ENCODE data around the gene BMERB1.
"Not testable (repeated sequence)": the region's sequence is repeated elsewhere in the genome, so short reads cannot be mapped to it uniquely, and the experiment has no call there.

Gene BMERB1

DNA sequence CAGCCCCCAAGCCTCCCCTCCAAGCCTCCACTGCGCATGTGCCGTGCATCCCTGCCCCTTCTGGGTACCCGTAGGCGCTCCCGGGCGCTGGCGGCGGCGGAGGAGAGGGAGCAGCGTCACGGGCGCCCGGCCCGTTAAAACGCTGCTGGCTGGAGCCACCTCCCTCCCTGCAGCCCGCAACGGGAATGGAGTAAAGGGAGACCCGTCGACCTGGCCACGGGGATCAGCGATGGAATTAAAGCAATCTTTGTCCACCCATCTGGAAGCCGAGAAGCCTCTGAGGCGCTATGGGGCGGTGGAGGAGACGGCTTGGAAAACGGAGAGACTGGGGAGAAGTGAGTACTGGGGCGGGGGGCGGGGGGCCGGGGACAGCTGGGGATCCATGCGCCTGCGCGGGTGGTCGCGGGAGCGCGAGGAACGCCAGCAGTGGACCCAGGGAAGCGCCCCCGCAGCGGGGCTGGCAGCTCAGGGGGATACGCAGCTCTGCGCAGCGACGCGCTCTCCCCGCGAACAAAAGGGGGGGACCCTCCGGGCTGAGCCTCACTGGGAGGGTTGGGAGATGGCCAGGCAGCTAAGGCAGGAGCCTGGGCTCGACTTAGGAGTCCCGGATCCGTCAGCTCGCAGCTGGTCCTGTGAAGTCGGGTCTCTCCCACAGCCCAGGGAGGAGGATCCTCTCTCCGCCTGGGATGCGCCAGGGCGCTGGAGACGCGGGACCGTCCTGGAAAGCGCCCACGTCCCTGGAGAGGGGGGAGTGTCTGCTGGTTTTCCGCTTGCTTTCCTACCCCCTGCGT lies at the start of gene BMERB1:
Gene BMERB1 (plus strand): TSS at position 164 of the 791 bp plus-strand sequence. CDS start 66 bp downstream, at position 230.
- Histone ChIP-seq H3K27ac (no peak within 1 kb of the TSS), H4K20me1 (ENCODE audit: insufficient read depth) (no peaks in the 10 kb centered on the region), H3K36me3 (ENCODE audit: insufficient read depth) (no peaks in the 10 kb centered on the region), H3K79me2 (ENCODE audit: insufficient read depth, low read depth) (no peaks in the 10 kb centered on the region), H3K27me3 (ENCODE audit: insufficient read depth, low read depth) (no peaks in the 10 kb centered on the region), H3K4me3 (IDR thresholded peaks at IDR 0.05; ENCODE audit: insufficient read depth, low read depth, low read length) (no peak within 1 kb of the TSS), H3K9ac (no peak within 1 kb of the TSS), H2AFZ (ENCODE audit: low read depth) (no peak within 1 kb of the TSS), H3K4me2 (no peak within 1 kb of the TSS), H3K4me1 (ENCODE audit: low read depth, poor library complexity, severe bottlenecking) (no peaks in the 10 kb centered on the region)
- TF ChIP-seq, protein P1, sequence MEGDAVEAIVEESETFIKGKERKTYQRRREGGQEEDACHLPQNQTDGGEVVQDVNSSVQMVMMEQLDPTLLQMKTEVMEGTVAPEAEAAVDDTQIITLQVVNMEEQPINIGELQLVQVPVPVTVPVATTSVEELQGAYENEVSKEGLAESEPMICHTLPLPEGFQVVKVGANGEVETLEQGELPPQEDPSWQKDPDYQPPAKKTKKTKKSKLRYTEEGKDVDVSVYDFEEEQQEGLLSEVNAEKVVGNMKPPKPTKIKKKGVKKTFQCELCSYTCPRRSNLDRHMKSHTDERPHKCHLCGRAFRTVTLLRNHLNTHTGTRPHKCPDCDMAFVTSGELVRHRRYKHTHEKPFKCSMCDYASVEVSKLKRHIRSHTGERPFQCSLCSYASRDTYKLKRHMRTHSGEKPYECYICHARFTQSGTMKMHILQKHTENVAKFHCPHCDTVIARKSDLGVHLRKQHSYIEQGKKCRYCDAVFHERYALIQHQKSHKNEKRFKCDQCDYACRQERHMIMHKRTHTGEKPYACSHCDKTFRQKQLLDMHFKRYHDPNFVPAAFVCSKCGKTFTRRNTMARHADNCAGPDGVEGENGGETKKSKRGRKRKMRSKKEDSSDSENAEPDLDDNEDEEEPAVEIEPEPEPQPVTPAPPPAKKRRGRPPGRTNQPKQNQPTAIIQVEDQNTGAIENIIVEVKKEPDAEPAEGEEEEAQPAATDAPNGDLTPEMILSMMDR (conservative IDR thresholded peaks at IDR 0.05; ENCODE audit: low read depth, low read length) = no peak

DNA sequence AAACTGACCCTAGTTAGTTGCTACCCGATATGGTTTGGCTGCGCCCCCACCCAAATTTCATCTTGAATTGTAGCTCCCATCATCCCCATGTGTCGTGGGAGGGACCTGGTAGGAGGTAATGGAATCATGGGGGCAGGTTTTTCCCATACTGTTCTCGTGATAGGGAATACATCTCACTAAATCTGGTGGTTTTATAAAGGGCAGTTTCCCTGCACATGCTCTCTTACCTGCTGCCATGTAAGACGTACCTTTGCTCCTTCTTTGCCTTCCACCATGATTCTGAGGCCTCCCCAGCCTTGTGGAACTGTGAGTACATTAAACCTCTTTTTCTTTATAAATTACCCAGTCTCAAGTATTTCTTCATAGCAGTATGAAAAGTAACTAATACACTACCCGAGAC lies 46.3 kb upstream of the BMERB1 start:
- not testable (repeated sequence) for H3K4me1 ChIP-seq (ENCODE audit: low read depth, poor library complexity, severe bottlenecking); H2AFZ ChIP-seq (ENCODE audit: low read depth); H3K36me3 ChIP-seq (ENCODE audit: insufficient read depth); H3K27me3 ChIP-seq (ENCODE audit: insufficient read depth, low read depth); H4K20me1 ChIP-seq (ENCODE audit: insufficient read depth); H3K9ac ChIP-seq; H3K79me2 ChIP-seq (ENCODE audit: insufficient read depth, low read depth); H3K27ac ChIP-seq; H3K4me2 ChIP-seq; H3K4me3 ChIP-seq (IDR thresholded peaks at IDR 0.05; ENCODE audit: insufficient read depth, low read depth, low read length)

DNA sequence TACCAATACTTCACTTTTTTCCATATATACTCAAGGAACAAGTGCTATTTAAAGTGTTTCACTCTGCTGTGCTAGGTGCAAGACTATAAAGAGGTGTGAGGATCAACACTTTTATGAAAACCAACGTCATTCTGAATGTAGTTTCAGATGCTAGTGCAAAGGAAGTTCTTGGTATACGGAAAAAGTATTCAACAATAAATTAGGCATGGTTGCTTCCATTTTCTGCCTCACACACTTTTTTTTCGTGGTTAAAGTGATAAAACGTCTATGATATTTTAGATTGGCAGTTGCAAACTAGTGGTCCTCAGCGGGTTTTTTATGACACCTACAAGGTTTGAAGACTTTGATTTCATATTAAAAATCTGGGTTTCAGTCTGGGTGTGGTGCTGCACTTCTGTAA lies 44.5 kb upstream of the BMERB1 start:
- not testable (repeated sequence) for H2AFZ ChIP-seq (ENCODE audit: low read depth); H4K20me1 ChIP-seq (ENCODE audit: insufficient read depth); H3K36me3 ChIP-seq (ENCODE audit: insufficient read depth); H3K4me1 ChIP-seq (ENCODE audit: low read depth, poor library complexity, severe bottlenecking); H3K27me3 ChIP-seq (ENCODE audit: insufficient read depth, low read depth); H3K79me2 ChIP-seq (ENCODE audit: insufficient read depth, low read depth); H3K4me2 ChIP-seq; H3K27ac ChIP-seq; H3K9ac ChIP-seq; H3K4me3 ChIP-seq (IDR thresholded peaks at IDR 0.05; ENCODE audit: insufficient read depth, low read depth, low read length)

DNA sequence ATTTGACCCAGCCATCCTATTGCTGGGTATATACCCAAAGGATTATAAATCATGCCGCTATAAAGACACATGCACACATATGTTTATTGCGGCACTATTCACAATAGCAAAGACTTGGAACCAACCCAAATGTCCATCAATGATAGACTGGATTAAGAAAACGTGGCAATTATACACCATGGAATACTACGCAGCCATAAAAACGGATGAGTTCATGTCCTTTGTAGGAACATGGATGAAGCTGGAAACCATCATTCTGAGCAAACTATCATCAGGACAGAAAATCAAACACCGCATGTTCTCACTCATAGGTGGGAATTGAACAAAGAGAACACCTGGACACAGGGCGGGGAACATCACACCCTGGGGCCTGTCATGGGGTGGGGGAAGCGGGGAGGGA lies 41.4 kb upstream of the BMERB1 start:
- not testable (repeated sequence) for H3K36me3 ChIP-seq (ENCODE audit: insufficient read depth); H3K9ac ChIP-seq; H3K27me3 ChIP-seq (ENCODE audit: insufficient read depth, low read depth); H3K4me1 ChIP-seq (ENCODE audit: low read depth, poor library complexity, severe bottlenecking); H3K4me3 ChIP-seq (IDR thresholded peaks at IDR 0.05; ENCODE audit: insufficient read depth, low read depth, low read length); H3K27ac ChIP-seq; H2AFZ ChIP-seq (ENCODE audit: low read depth); H4K20me1 ChIP-seq (ENCODE audit: insufficient read depth); H3K4me2 ChIP-seq; H3K79me2 ChIP-seq (ENCODE audit: insufficient read depth, low read depth)

DNA sequence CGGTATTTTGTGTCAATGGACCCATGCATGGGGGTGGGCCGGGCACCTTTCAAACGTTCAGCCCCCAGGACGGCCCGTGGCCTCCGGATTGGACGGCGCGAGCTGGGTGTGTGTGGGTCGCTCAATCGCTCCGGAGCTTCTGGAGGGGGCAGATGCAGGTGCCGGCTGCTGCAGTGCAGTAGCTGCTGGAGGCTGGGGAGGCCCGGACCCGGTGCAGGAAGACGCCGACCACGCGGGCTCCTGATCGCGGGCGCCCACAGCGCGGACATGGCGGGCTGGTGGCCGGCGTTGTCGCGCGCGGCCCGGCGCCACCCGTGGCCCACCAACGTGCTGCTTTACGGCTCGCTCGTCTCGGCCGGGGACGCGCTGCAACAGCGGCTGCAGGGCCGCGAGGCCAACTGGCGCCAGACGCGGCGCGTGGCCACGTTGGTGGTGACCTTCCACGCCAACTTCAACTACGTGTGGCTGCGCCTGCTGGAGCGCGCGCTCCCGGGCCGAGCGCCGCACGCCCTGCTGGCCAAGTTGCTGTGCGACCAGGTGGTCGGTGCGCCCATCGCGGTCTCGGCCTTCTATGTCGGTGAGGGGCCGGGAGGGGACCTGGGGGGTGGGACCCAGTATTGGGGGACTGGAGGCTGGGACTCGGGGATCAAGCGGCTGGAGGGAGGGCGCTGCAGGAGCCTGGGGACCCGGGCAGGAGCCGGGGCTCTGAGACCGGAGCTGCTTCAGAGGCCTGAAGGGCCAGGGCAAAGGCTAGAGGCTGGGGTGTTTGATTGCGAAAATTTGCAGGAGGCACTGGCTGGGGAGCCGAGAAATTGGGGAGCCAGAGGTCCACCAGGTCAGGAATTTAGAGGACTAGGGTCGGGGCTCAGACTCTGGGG lies 38.5 kb upstream of the BMERB1 start, which contains the start of gene MPV17L:
Gene MPV17L (plus strand): TSS at position 124 of the 878 bp plus-strand sequence. CDS start 144 bp downstream, at position 268.
- not testable (repeated sequence) for H2AFZ ChIP-seq (ENCODE audit: low read depth); H3K4me3 ChIP-seq (IDR thresholded peaks at IDR 0.05; ENCODE audit: insufficient read depth, low read depth, low read length); H3K27me3 ChIP-seq (ENCODE audit: insufficient read depth, low read depth); H3K4me1 ChIP-seq (ENCODE audit: low read depth, poor library complexity, severe bottlenecking); H4K20me1 ChIP-seq (ENCODE audit: insufficient read depth); H3K4me2 ChIP-seq; H3K27ac ChIP-seq; H3K9ac ChIP-seq; H3K36me3 ChIP-seq (ENCODE audit: insufficient read depth); H3K79me2 ChIP-seq (ENCODE audit: insufficient read depth, low read depth)

DNA sequence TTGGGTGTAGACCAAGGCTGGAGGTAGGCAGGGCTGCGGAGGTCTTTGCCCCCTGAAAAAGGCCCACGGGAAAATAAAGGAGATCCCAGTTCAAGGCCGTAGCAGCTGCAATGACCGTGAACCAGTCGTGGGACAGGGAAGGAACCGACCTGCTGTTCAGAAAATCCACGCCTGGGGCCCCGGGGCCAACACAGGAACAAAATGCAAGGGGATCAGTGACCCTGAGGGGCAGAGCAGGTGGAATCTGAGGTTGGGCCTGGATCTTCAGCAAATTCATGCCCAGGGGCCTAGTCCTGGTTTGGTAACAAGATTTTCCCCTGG lies 37.9 kb upstream of the BMERB1 start:
- not testable (repeated sequence) for H3K36me3 ChIP-seq (ENCODE audit: insufficient read depth); H2AFZ ChIP-seq (ENCODE audit: low read depth); H4K20me1 ChIP-seq (ENCODE audit: insufficient read depth); H3K4me2 ChIP-seq; H3K27me3 ChIP-seq (ENCODE audit: insufficient read depth, low read depth); H3K79me2 ChIP-seq (ENCODE audit: insufficient read depth, low read depth); H3K4me3 ChIP-seq (IDR thresholded peaks at IDR 0.05; ENCODE audit: insufficient read depth, low read depth, low read length); H3K27ac ChIP-seq; H3K4me1 ChIP-seq (ENCODE audit: low read depth, poor library complexity, severe bottlenecking); H3K9ac ChIP-seq

Measured in KMS-11 (cell line).